SH-SY5Y (cell line): ENCODE results near the gene KRTAP21-2.

Experiments used
- GATA2 ChIP-seq: IDR thresholded peaks from 2 replicates; pipeline ENCODE4 v1.6.1; 2011; ENCODE audit warnings: mild to moderate bottlenecking, low read depth, low read length
- GATA3 ChIP-seq: IDR thresholded peaks from 2 replicates; pipeline ENCODE4 v1.6.1; 2011; ENCODE audit warnings: low read depth, mild to moderate bottlenecking, low read length, moderate library complexity

The KRTAP21-2 gene

DNA sequence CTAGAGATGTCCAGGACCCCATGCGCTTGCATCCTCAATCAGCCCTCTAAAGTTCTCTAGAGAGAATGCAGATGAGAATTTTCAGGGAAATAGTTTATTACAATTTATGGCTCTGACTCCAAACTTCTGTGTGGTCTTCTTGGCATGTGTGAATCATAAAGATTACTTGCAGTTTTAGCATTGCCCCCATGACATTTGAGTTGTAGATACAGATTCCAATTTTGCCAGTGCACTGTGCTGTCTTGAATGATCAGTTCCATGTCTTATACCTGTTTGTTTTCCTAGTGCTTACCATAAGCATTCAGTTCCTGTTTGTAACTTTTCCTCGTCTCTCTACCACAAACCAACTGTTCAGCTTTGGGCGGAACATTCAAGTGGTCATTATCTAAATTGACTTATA, 33.3 kb downstream of the KRTAP21-2 start:
- no peak for TF ChIP-seq GATA2
- TF ChIP-seq GATA3, result no peak

DNA sequence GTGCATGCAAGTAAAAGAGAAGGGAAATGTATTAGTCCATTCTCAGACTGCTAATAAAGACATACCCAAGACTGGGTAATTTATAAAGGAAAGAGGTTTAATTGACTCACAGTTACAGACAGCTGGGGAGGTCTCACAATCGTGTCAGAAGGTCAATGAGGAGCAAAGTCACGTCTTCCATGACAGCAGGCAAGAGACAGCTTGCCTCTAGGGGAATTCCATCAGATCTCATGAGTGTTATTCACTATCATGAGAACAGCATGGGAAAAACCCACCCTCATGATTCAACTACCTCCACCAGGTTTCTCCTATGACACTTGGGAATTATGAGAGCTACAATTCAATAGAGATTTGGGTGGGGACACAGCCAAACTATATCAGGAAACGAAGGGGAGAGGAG, 36.6 kb downstream of the KRTAP21-2 start:
- TF ChIP-seq GATA3 (no peak), GATA2 (no peak)

- TF ChIP-seq GATA3 (no peak), GATA2 (no peak)
Observed at GRCh38 chr21:30707409-30707808, 39.6 kb downstream of the KRTAP21-2 start.
